SJCRH30 (cell line): ENCODE results near the gene MOB4. TPM values are rescaled to one million over a fixed set of nuclear protein-coding genes. Genes with fewer than 3 reads are reported as not detected.
A peak's percentile ranks its signal among the peaks of the same experiment; 100 is the strongest.
"Not testable (repeated sequence)": the region's sequence is repeated elsewhere in the genome, so short reads cannot be mapped to it uniquely, and the experiment has no call there.

Experiments used
- DNase-seq, 2 experiments: peaks; one replicate each; pipeline ENCODE4 v3.0.0-alpha.2; 2015 to 2020
- H3K27ac ChIP-seq: fragments of 250-450 bp; sonication (Bioruptor Pico); 2 replicates; pipeline ENCODE4 v1.5.1; 2020; ENCODE audit warnings: mild to moderate bottlenecking, moderate library complexity
- H3K27me3 ChIP-seq: fragments of 250-450 bp; sonication (Bioruptor Pico); 2 replicates; pipeline ENCODE4 v1.5.1; 2020; ENCODE audit warnings: mild to moderate bottlenecking, moderate library complexity
- H3K36me3 ChIP-seq: fragments of 250-450 bp; sonication (Bioruptor Pico); 2 replicates; pipeline ENCODE4 v1.5.1; 2020; ENCODE audit warnings: mild to moderate bottlenecking, moderate library complexity
- H3K4me1 ChIP-seq: fragments of 250-450 bp; sonication (Bioruptor Pico); 2 replicates; pipeline ENCODE4 v1.5.1; 2020; ENCODE audit warnings: mild to moderate bottlenecking, moderate library complexity
- H3K4me3 ChIP-seq: fragments of 250-450 bp; sonication (Bioruptor Pico); 2 replicates; pipeline ENCODE4 v1.5.1; 2020; ENCODE audit warnings: mild to moderate bottlenecking, moderate library complexity
- H3K9me3 ChIP-seq: fragments of 250-450 bp; sonication (Bioruptor Pico); replicated peaks from 2 replicates; pipeline ENCODE4 v1.5.1; 2020; ENCODE audit warnings: mild to moderate bottlenecking, moderate library complexity
- total RNA-seq: library from RNA; depleted of rRNA; stranded (reverse); fragments of >200 nt; shearing (Covaris generic); gene quantifications from 2 replicates; pipeline ENCODE4 v1.2.3, GENCODE V29; 2014; rRNA removed

The MOB4 gene
- total RNA-seq: 64.4 and 71.1 TPM in 2 replicates

DNA sequence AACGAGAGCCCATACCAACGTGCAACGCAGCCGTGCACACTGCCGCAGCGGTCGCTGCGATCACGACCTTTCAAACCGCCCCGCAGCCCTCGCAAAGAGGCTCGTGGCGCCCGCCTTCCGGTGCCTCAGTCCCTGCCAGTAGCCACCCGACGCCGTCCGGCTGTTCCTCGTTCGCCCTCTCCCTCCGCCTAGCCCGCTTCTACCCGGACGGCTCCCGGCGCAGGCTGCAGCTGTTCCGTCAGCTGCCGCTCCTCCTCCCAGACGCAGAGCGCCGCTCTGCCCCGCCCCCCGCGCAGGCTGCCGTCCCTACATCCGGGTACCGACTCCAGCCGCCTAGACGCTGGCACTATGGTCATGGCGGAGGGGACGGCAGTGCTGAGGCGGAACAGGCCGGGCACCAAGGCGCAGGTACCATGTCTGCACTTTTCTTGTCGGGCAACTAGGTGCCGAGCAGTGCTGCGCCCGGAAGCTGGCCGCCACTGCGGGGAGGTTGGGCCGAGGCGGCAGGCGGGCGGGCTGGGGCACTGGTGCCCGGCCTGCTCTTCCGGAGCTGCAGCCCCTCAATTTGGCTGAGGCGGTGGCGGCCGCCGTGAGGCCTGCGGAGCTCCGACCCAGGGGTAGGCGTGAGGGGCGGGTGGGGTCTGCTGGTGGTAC lies at the start of gene MOB4:
TSS of gene MOB4 (plus strand) at position 328 of the 654 bp plus-strand sequence. CDS start at position 349, 21 bp downstream.
- H3K9me3 ChIP-seq: no peaks in the 10 kb centered on the region
- peak; percentile 96 for DNase-seq

DNA sequence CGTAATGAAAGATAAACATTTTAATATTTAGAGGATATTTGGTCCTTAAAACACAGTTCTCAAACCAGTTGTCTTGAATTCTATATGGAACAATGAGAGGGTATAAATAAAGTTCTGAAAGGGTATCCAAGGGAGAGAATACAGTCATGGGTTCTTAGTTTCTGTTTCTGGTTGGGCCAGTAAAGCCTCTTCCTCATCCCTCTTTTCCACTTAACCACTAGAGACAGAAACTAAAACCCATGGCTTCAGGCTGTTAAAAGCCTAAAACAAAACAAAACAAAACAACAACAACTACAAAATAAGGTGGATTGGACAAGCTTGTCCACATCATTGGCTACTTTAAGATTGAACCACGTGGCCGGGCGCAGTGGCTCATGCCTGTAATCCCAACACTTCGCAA lies 43.7 kb upstream of the MOB4 start:
- no peak for DNase-seq
- no peak overlapping the region for H3K4me3 ChIP-seq
- no peaks in the 10 kb centered on the region for H3K9me3 ChIP-seq
- no peak overlapping the region for H3K27ac ChIP-seq
- no peaks in the 10 kb centered on the region for H3K27me3 ChIP-seq
- peaks cover 29% of the 10 kb centered on the region for H3K36me3 ChIP-seq
- H3K4me1 ChIP-seq: no peaks in the 10 kb centered on the region

More for the DNA sequence above, at the start of gene MOB4:
- Histone ChIP-seq H3K27ac (peak within 1 kb of the TSS; percentile 77), H3K4me1 (peaks cover 5% of the 10 kb centered on the region; the same call in 1 of the 2 replicates), H3K4me3 (peak within 1 kb of the TSS; percentile 94), H3K36me3 (peaks cover 17% of the 10 kb centered on the region), H3K27me3 (no peaks in the 10 kb centered on the region)

DNA sequence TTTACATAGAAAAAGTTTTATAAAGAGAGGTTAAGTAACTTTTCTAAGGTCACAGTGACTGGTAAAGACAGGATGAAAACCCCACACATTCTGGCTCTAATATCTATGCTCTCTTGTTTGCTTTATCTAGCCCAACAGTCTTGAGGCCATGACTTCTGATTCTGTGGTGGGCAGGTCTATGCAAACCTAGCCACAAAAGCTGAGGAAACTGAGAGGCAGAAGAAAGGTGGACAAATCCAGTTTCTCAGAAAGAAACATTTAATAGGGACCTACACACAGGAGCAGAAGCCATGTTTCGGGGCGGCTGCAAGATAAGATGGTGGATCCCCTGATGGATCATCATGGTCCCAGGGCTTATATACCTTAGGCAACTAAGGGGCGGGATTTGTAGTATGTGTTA lies 38.1 kb upstream of the MOB4 start:
- no peaks in the 10 kb centered on the region for H3K9me3 ChIP-seq
- H3K4me1 ChIP-seq: no peaks in the 10 kb centered on the region
- no peak overlapping the region for H3K4me3 ChIP-seq
- H3K27me3 ChIP-seq: no peaks in the 10 kb centered on the region
- H3K27ac ChIP-seq: no peak overlapping the region
- no peak for DNase-seq
- H3K36me3 ChIP-seq: peaks cover 16% of the 10 kb centered on the region

DNA sequence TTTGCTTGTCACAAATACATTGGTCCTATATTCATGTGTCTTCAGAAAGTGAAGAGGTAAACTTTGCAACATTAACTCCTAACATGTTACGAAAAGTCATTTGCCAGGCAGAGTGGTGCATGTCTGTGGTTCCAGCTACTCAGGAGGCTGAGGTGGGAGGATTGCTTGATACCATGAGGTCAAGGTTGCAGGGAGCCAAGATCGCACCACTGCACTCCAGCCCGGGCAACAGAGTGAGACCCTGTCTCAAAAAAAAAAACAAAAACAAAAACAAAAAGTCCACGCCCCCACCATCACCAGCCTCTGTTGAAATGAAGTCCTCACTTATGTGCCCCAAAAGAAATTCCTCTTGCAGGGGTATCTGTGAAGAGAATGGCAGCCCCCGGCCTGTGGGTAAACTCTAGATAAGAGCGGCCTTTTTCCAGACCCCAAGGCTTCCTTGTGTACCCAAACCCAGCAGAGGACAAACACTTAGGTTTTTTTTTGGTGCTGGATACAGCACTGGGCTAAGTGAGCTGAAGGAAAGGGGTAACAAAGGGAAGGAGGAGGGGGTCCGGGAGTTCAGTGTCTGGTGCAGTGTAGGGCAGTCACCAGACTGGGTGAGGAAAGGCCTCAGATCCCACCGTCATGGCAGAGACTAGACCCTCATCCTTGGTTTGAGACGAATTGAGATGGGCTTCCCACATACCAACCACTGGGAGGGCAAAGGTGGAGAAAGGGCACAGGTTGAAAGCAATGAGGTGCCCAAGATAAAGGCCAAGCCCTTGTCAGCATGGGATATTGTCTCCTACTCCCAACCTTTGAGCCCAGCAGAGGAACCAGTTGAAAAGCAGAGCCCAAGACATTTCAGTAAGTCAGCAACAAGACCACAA lies 35.5 kb upstream of the MOB4 start:
- no peaks in the 10 kb centered on the region for H3K4me1 ChIP-seq
- H3K27me3 ChIP-seq: no peaks in the 10 kb centered on the region
- H3K27ac ChIP-seq: no peak overlapping the region
- H3K9me3 ChIP-seq: peaks cover 4% of the 10 kb centered on the region; the same call in 1 of the 2 replicates
- H3K4me3 ChIP-seq: no peak overlapping the region
- no peak for DNase-seq
- H3K36me3 ChIP-seq: peaks cover 10% of the 10 kb centered on the region

DNA sequence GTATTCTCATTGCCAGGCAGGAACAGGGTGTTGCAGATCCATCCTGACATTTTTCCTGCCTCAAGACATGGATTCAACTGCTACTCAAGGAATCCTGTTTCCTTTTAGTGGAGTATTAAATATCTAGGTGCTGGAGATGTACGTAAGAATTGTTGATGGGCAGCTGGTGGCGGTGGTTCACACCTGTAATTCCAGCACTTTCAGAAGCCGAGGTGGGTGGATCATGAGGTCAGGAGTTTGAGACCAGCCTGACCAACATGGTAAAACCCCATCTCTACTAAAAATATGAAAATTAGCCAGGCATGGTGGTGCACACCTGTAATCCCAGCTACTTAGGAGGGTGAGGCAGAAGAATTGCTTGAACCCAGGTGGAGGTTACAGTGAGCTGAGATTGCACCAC lies 31.6 kb upstream of the MOB4 start:
- not testable (repeated sequence) for H3K9me3 ChIP-seq, H3K4me1 ChIP-seq, H3K27ac ChIP-seq, DNase-seq, H3K27me3 ChIP-seq, H3K4me3 ChIP-seq
- H3K36me3 ChIP-seq: peaks cover 42% of the 10 kb centered on the region

DNA sequence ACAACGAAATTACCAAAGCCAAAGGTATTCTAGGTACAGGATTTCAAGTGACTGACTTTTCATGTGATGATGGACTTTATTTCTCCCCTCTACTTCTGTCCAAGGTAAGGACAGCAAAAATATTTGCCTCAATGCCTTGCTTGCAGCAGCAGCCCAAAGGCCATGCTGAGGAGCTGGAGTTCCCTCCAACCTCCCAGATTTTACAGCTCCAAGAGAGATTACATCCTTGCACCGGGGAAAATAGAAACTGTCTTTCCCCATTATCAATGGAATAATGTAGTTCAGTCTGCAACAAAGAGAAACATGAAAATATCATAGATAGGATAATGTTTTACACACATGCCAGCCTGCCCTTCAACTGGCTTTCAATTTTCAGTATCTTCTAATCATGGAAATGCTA lies 29.7 kb upstream of the MOB4 start:
- no peaks in the 10 kb centered on the region for H3K27me3 ChIP-seq
- H3K4me3 ChIP-seq: no peak overlapping the region
- no peak for DNase-seq
- peaks cover 61% of the 10 kb centered on the region for H3K36me3 ChIP-seq
- H3K4me1 ChIP-seq: no peaks in the 10 kb centered on the region
- peaks cover 4% of the 10 kb centered on the region; the same call in 1 of the 2 replicates for H3K9me3 ChIP-seq
- H3K27ac ChIP-seq: no peak overlapping the region

DNA sequence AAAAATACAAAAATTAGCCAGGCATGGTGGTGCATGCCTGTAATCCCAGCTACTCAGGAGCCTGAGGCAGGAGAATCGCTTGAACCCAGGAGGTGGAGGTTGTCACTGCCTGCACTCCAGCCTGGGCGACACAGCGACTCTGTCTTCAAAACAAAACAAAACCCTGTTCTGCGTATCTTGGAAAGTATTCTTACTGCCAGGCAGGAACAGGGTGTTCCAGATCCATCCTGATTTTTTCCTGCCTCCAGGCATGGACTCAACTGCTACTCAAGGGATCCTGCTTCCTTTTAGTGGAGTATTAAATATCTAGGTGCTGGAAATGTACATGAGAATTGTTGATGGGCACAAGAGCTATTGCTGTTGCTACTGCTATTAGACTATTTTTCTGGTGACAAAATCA lies 28.5 kb upstream of the MOB4 start:
- no peak overlapping the region for H3K27ac ChIP-seq
- peaks cover 73% of the 10 kb centered on the region for H3K36me3 ChIP-seq
- no peak for DNase-seq
- H3K27me3 ChIP-seq: no peaks in the 10 kb centered on the region
- H3K4me1 ChIP-seq: no peaks in the 10 kb centered on the region
- H3K4me3 ChIP-seq: no peak overlapping the region
- peaks cover 4% of the 10 kb centered on the region; the same call in 1 of the 2 replicates for H3K9me3 ChIP-seq

DNA sequence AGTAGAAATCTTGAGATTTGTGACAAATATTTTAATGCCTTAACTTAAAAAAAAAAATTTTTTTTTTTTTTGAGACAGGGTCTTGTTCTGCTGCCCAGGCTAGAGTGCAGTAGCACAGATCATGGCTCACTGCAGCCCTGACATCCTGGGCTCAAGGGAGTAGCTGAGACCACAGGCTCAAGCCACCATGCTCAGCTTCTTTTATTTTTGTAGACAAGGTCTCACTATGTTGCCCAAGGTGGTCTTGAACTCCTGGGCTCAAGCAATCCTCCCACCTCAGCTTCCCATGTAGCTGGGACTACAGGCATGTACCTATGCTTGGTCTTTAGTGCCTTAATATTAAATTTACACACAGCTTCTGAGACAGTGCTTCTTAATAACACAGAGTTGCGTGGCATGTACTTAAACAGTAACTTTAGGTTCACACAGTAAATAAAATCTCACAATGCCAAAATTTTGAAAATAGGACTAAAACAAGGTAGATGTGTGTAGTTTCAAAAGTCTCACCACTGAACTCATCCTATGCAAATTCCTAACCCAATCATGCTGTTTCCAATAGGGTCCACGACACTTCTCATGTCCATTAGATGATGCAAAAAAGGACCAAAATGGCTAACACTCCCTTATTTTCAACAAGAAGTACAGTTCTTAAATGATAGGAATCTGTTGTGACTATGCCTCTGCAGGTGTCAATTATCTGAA lies 20.3 kb upstream of the MOB4 start:
- Histone ChIP-seq H3K27ac (no peak overlapping the region), H3K4me1 (peaks cover 4% of the 10 kb centered on the region; the same call in 1 of the 2 replicates), H3K9me3 (no peaks in the 10 kb centered on the region), H3K36me3 (peaks cover 80% of the 10 kb centered on the region), H3K4me3 (no peak overlapping the region), H3K27me3 (no peaks in the 10 kb centered on the region)
- DNase-seq: no peak

DNA sequence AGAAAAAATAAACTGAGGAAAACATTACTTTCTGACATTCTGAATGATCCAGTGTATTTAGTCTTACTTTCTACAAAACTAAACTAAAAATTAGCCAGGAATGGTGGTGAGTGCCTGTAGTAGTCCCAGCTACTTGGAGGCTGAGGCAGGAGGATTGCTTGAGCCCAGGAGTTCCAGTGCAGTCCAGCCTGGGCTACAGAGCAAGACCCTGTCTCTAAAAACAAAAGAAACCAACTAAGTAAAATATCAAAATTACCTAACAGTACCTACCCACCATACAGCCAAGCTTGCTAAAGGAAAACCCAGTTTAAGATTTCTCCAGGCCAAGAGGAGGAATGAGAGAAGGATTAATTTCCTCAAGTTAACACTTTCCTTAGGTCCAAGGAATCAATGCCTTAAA lies 19.2 kb upstream of the MOB4 start:
- H3K9me3 ChIP-seq: no peaks in the 10 kb centered on the region
- no peaks in the 10 kb centered on the region for H3K27me3 ChIP-seq
- peaks cover 76% of the 10 kb centered on the region for H3K36me3 ChIP-seq
- H3K4me1 ChIP-seq: peaks cover 4% of the 10 kb centered on the region; the same call in 1 of the 2 replicates
- no peak for DNase-seq
- no peak overlapping the region for H3K4me3 ChIP-seq
- H3K27ac ChIP-seq: no peak overlapping the region

DNA sequence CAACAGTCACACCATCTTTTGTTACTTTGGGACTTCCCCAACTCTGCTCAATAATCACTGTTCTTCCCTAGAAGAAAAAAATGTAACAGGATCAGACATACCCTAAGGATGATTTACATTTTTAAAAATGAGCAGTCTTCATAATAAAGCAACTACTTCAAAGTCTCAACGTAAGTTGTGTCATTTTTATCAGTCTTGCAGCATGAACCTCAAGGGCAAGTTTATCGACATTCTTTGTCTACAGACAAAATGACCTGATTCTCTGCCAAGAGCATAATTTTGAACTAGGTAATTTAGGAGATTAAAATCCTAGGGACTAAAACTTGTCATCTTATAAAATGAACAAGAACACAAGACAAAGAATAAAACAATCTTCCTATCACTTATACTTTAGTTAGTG lies 18.5 kb upstream of the MOB4 start:
- H3K27ac ChIP-seq: no peak overlapping the region
- DNase-seq: no peak
- no peaks in the 10 kb centered on the region for H3K27me3 ChIP-seq
- peaks cover 76% of the 10 kb centered on the region for H3K36me3 ChIP-seq
- peak overlapping the region; percentile 80 for H3K4me3 ChIP-seq
- H3K9me3 ChIP-seq: no peaks in the 10 kb centered on the region
- H3K4me1 ChIP-seq: peaks cover 7% of the 10 kb centered on the region; the same call in 1 of the 2 replicates

DNA sequence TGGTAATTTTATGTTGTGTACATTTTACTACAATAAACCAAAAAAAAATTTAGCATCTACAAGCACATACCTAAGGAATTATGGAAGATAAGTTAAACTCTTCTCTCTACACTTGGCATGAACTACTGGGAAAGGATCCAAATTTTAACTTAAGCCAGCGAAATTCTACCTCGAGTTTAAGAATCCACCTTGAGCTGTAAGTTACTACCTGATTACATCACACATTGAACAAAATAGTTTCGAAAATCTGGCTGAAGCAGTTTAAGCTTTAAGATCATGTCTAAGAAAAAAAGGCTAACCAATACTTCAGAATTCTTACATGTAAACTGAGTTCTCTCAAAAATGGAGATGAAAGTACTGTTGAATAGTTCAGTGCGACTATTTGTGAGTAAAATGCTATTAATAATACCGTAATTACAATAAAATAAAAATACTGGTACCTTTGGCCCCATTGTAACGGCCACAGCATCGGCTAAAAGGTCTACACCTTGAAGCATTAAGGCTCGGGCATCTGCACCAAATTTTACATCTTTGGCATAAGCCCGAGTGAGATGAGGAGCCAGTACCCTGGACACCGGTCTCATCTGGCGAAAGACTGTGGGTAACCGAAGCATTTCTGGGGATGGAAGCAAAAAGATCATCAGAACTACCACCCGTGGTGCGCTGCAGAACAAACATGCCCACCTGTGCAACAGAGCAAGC lies 17.5 kb upstream of the MOB4 start:
- DNase-seq: no peak
- H3K27ac ChIP-seq: peak overlapping the region; percentile 74; the same call in 1 of the 2 replicates
- no peaks in the 10 kb centered on the region for H3K9me3 ChIP-seq
- peak overlapping the region; percentile 80 for H3K4me3 ChIP-seq
- no peaks in the 10 kb centered on the region for H3K27me3 ChIP-seq
- peaks cover 76% of the 10 kb centered on the region for H3K36me3 ChIP-seq
- H3K4me1 ChIP-seq: peaks cover 7% of the 10 kb centered on the region; the same call in 1 of the 2 replicates

DNA sequence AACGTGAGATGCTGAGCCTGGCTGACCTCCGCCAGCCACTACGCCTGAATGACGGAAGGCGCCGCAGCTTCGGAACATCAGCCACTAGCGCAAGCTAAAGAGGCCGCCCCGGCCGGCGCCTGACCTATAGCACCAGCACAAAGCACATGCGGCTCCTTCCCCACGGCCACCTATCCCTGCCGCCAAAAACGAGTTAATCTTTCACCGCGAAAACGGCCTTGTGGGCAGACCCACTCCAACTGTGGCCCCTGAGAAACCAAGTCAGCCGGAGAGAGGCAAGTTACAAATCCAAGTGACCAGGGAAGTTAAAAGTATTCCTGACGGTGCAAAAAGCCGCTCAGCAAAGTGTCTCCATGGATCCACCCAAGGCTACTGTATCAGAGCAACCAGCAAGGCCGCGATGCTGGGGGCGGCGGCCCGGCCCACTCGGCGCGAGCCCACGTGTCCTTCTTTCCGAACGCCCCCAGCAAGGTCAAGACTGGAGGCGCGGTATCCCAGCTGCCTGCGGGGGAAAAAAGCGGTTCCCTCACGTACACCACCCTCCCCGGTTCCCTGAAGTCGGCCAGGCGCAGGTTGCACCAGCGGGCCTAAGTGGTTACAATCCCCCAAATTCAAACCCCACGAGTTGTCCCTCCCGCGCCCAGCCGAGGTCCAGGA lies 16.8 kb upstream of the MOB4 start:
- Histone ChIP-seq H3K4me3 (peak overlapping the region; percentile 80), H3K36me3 (peaks cover 73% of the 10 kb centered on the region), H3K4me1 (peaks cover 7% of the 10 kb centered on the region; the same call in 1 of the 2 replicates), H3K27ac (peak overlapping the region; percentile 74), H3K9me3 (no peaks in the 10 kb centered on the region), H3K27me3 (no peaks in the 10 kb centered on the region)
- DNase-seq: peak; percentile 31 to 52

DNA sequence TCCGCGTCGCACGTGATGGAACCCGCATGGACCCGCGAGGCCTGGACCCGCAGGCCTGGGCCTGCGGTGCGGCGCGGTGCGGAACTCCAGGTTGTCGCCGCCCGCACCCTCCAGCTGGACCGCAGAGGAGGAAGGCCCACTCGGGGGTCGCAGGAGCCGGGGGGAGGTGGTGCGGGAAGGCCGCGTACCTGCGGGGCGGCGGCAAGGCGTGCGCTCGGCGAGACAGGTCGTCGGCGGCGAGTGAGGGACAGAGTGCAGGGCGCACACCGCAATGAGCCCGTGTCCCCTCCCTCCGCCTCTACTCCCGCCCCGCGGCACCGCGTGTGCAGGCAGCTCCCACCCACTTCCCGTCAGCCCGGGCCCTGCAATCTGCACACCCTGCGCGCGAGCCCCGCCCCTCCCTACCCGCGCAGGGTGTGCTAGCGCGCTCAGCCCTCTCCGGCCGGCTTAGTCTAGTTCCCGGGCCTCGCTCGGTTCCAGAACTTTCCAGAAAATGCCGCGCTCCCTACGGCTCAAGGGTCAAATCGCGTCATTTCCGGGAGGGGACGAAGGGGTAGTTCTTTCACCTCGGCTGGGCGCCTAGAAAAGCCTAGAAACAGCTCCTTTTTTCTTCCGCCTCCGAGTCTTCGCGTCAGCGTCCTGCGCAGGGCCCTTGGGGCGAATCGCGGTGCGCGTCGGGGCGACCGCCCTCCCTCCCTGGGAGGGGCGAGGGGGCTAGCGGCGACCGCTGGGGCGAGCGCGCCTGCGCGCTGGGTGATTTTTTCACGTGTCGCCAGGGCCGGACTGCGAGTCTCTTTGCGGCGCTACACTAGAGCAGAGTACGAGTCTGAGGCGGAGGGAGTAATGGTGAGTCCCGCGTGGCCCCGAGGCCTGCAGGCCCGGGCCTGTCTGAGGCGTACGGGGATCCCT lies 16.0 kb upstream of the MOB4 start, which contains the start of the genes HSPD1 and HSPE1:
TSS of gene HSPD1 (minus strand) at position 247 of the 909 bp plus-strand sequence. CDS start 992 bp downstream, outside the sequence.
TSS of gene HSPE1 (plus strand) at position 786 of the 909 bp plus-strand sequence. CDS start at position 844, 58 bp downstream.
- Histone ChIP-seq H3K4me1 (peaks cover 7% of the 10 kb centered on the region; the same call in 1 of the 2 replicates), H3K4me3 (peak within 1 kb of the TSS; percentile 80), H3K27ac (peak within 1 kb of the TSS; percentile 74), H3K9me3 (no peaks in the 10 kb centered on the region), H3K27me3 (no peaks in the 10 kb centered on the region), H3K36me3 (peaks cover 73% of the 10 kb centered on the region)
- peak; percentile 95 to 98 for DNase-seq
